Activated naive CD8-positive, alpha-beta T cell treated with anti-CD3 and anti-CD28 coated beads for 36 hours (primary cell): ENCODE measurements around the gene FGD2. TPM values are rescaled to one million over a fixed set of nuclear protein-coding genes. Genes with fewer than 3 reads are reported as not detected.

ENCODE experiments used
- DNase-seq: peaks from one replicate; pipeline ENCODE4 v3.0.0; 2021
- H3K27ac Mint-ChIP-seq: one replicate; pipeline ENCODE4 v1.8.0; 2022; ENCODE audit warnings: mild to moderate bottlenecking, moderate library complexity, mixed read lengths
- H3K27me3 Mint-ChIP-seq: one replicate; pipeline ENCODE4 v1.8.0; 2022; ENCODE audit warnings: mild to moderate bottlenecking, mixed read lengths
- H3K36me3 Mint-ChIP-seq: one replicate; pipeline ENCODE4 v1.8.0; 2021; ENCODE audit warnings: mild to moderate bottlenecking, mixed read lengths
- H3K4me1 Mint-ChIP-seq: one replicate; pipeline ENCODE4 v1.8.0; 2021; ENCODE audit warnings: mixed read lengths
- H3K4me3 Mint-ChIP-seq: one replicate; pipeline ENCODE4 v1.8.0; 2022; ENCODE audit warnings: mild to moderate bottlenecking, moderate library complexity, mixed read lengths
- H3K9me3 Mint-ChIP-seq: one replicate; pipeline ENCODE4 v1.8.0; 2022; ENCODE audit warnings: mixed read lengths
- total RNA-seq, 2 experiments: library from RNA; stranded (reverse); gene quantifications; one replicate each; pipeline ENCODE4 v1.2.3, GENCODE V29; 2021

FGD2 gene
- total RNA-seq, 2 experiments from 2014 or later, result 1.7 to 1.8 TPM

- peaks cover 12% of the 10 kb centered on the region for H3K36me3 Mint-ChIP-seq
- H3K27me3 Mint-ChIP-seq, result no peaks in the 10 kb centered on the region
- no peak for DNase-seq
- peak overlapping the region; percentile 55 for H3K27ac Mint-ChIP-seq
- H3K4me3 Mint-ChIP-seq, result no peak overlapping the region
- no peaks in the 10 kb centered on the region for H3K9me3 Mint-ChIP-seq
- H3K4me1 Mint-ChIP-seq, result peaks cover 14% of the 10 kb centered on the region
Observed at GRCh38 chr6:36968266-36968977, 37.0 kb upstream of the FGD2 start.

GRCh38 chr6:36969240-36969691, 36.2 kb upstream of the FGD2 start:
- H3K9me3 Mint-ChIP-seq, result no peaks in the 10 kb centered on the region

GRCh38 chr6:36969988-36970891, 35.2 kb upstream of the FGD2 start:
- Mint-ChIP-seq H3K9me3 (no peaks in the 10 kb centered on the region), H3K4me1 (peaks cover 2% of the 10 kb centered on the region), H3K27me3 (no peaks in the 10 kb centered on the region), H3K4me3 (no peak overlapping the region), H3K36me3 (peaks cover 20% of the 10 kb centered on the region), H3K27ac (no peak overlapping the region)
- DNase-seq, result no peak

More at GRCh38 chr6:36969240-36969691, 36.2 kb upstream of the FGD2 start:
- Mint-ChIP-seq H3K4me1 (peaks cover 10% of the 10 kb centered on the region), H3K27me3 (no peaks in the 10 kb centered on the region), H3K4me3 (no peak overlapping the region), H3K36me3 (peaks cover 18% of the 10 kb centered on the region), H3K27ac (no peak overlapping the region)
- no peak for DNase-seq

GRCh38 chr6:36970892-36971842, 34.3 kb upstream of the FGD2 start:
- H3K9me3 Mint-ChIP-seq, result no peaks in the 10 kb centered on the region
- no peak for DNase-seq
- no peaks in the 10 kb centered on the region for H3K27me3 Mint-ChIP-seq
- peak overlapping the region; percentile 42 for H3K27ac Mint-ChIP-seq
- H3K4me1 Mint-ChIP-seq, result peaks cover 2% of the 10 kb centered on the region
- H3K36me3 Mint-ChIP-seq, result peaks cover 17% of the 10 kb centered on the region
- no peak overlapping the region for H3K4me3 Mint-ChIP-seq

- Mint-ChIP-seq H3K27me3 (no peaks in the 10 kb centered on the region), H3K4me3 (no peak overlapping the region), H3K4me1 (peaks cover 2% of the 10 kb centered on the region), H3K36me3 (peaks cover 18% of the 10 kb centered on the region), H3K27ac (peak overlapping the region; percentile 53), H3K9me3 (no peaks in the 10 kb centered on the region)
- no peak for DNase-seq
Observed at GRCh38 chr6:36971921-36972673, 33.4 kb upstream of the FGD2 start.

- Mint-ChIP-seq H3K36me3 (peaks cover 20% of the 10 kb centered on the region), H3K4me1 (no peaks in the 10 kb centered on the region), H3K27ac (no peak overlapping the region), H3K4me3 (no peak overlapping the region), H3K27me3 (no peaks in the 10 kb centered on the region), H3K9me3 (no peaks in the 10 kb centered on the region)
- no peak for DNase-seq
Observed at GRCh38 chr6:36973190-36973589, 32.3 kb upstream of the FGD2 start.

- H3K9me3 Mint-ChIP-seq, result no peaks in the 10 kb centered on the region
- no peak for DNase-seq
- no peak overlapping the region for H3K27ac Mint-ChIP-seq
- H3K4me3 Mint-ChIP-seq, result no peak overlapping the region
- no peaks in the 10 kb centered on the region for H3K27me3 Mint-ChIP-seq
- H3K36me3 Mint-ChIP-seq, result peaks cover 16% of the 10 kb centered on the region
- no peaks in the 10 kb centered on the region for H3K4me1 Mint-ChIP-seq
Observed at GRCh38 chr6:36973647-36974046, 31.8 kb upstream of the FGD2 start.

GRCh38 chr6:36975231-36976006, 30.0 kb upstream of the FGD2 start:
- Mint-ChIP-seq H3K27ac (no peak overlapping the region), H3K4me1 (peaks cover 7% of the 10 kb centered on the region), H3K36me3 (peaks cover 14% of the 10 kb centered on the region), H3K27me3 (no peaks in the 10 kb centered on the region), H3K4me3 (no peak overlapping the region), H3K9me3 (no peaks in the 10 kb centered on the region)
- DNase-seq, result no peak

- Mint-ChIP-seq H3K9me3 (no peaks in the 10 kb centered on the region), H3K27me3 (no peaks in the 10 kb centered on the region), H3K4me1 (peaks cover 10% of the 10 kb centered on the region), H3K4me3 (no peak overlapping the region), H3K27ac (no peak overlapping the region), H3K36me3 (peaks cover 14% of the 10 kb centered on the region)
- DNase-seq, result no peak
Observed at GRCh38 chr6:36976007-36976264, 29.5 kb upstream of the FGD2 start.

GRCh38 chr6:36976509-36976908, 28.9 kb upstream of the FGD2 start:
- H3K4me1 Mint-ChIP-seq, result peaks cover 13% of the 10 kb centered on the region
- DNase-seq, result no peak
- H3K27ac Mint-ChIP-seq, result no peak overlapping the region
- no peak overlapping the region for H3K4me3 Mint-ChIP-seq
- H3K36me3 Mint-ChIP-seq, result peaks cover 14% of the 10 kb centered on the region
- no peaks in the 10 kb centered on the region for H3K27me3 Mint-ChIP-seq
- H3K9me3 Mint-ChIP-seq, result no peaks in the 10 kb centered on the region

- H3K4me3 Mint-ChIP-seq, result no peak overlapping the region
- no peaks in the 10 kb centered on the region for H3K9me3 Mint-ChIP-seq
- H3K27ac Mint-ChIP-seq, result no peak overlapping the region
- H3K36me3 Mint-ChIP-seq, result peaks cover 17% of the 10 kb centered on the region
- H3K27me3 Mint-ChIP-seq, result no peaks in the 10 kb centered on the region
- no peak for DNase-seq
- peaks cover 17% of the 10 kb centered on the region for H3K4me1 Mint-ChIP-seq
Observed at GRCh38 chr6:36976931-36977330, 28.5 kb upstream of the FGD2 start.

GRCh38 chr6:36977470-36977941, 27.9 kb upstream of the FGD2 start:
- no peak overlapping the region for H3K4me3 Mint-ChIP-seq

GRCh38 chr6:36978421-36979346, 26.8 kb upstream of the FGD2 start:
- no peak for DNase-seq
- Mint-ChIP-seq H3K36me3 (peaks cover 14% of the 10 kb centered on the region), H3K4me3 (no peak overlapping the region), H3K4me1 (peaks cover 19% of the 10 kb centered on the region), H3K27me3 (no peaks in the 10 kb centered on the region), H3K27ac (no peak overlapping the region), H3K9me3 (no peaks in the 10 kb centered on the region)

More at GRCh38 chr6:36977470-36977941, 27.9 kb upstream of the FGD2 start:
- no peak overlapping the region for H3K27ac Mint-ChIP-seq
- H3K9me3 Mint-ChIP-seq, result no peaks in the 10 kb centered on the region
- no peaks in the 10 kb centered on the region for H3K27me3 Mint-ChIP-seq
- DNase-seq, result no peak
- H3K36me3 Mint-ChIP-seq, result peaks cover 17% of the 10 kb centered on the region
- H3K4me1 Mint-ChIP-seq, result peaks cover 19% of the 10 kb centered on the region
